Measurements from ENCODE around the gene GIMAP8.

GIMAP8 gene

GRCh38 chr7:150431839-150432658, 18.4 kb upstream of the GIMAP8 start:
- no peak for TF ChIP-seq CTCF (IDR thresholded peaks at IDR 0.05)

GRCh38 chr7:150432915-150433892, 17.2 kb upstream of the GIMAP8 start:
- DNase-seq (ENCODE audit: low spot score): peak; percentile 65
- no peak for TF ChIP-seq CTCF (IDR thresholded peaks at IDR 0.05)
- H3K27ac ChIP-seq: no peak overlapping the region
- H3K4me3 ChIP-seq: no peak overlapping the region

More at GRCh38 chr7:150431839-150432658, 18.4 kb upstream of the GIMAP8 start:
- H3K27ac ChIP-seq: no peak overlapping the region
- peak; percentile 36 for DNase-seq (ENCODE audit: low spot score)
- H3K4me3 ChIP-seq: no peak overlapping the region

GRCh38 chr7:150434240-150434639, 16.2 kb upstream of the GIMAP8 start:
- no peak overlapping the region for H3K27ac ChIP-seq
- TF ChIP-seq CTCF (IDR thresholded peaks at IDR 0.05): no peak
- peak; percentile 17 for DNase-seq (ENCODE audit: low spot score)
- H3K4me3 ChIP-seq: no peak overlapping the region

GRCh38 chr7:150435047-150435389, 15.4 kb upstream of the GIMAP8 start:
- Histone ChIP-seq H3K27ac (no peak overlapping the region), H3K4me3 (no peak overlapping the region)
- no peak for DNase-seq (ENCODE audit: low spot score)
- TF ChIP-seq CTCF (IDR thresholded peaks at IDR 0.05): no peak

GRCh38 chr7:150435390-150436073, 14.9 kb upstream of the GIMAP8 start:
- peak; percentile 31 for DNase-seq (ENCODE audit: low spot score)
- Histone ChIP-seq H3K4me3 (no peak overlapping the region), H3K27ac (peak overlapping the region in 1 of 2 donors; percentile 11)
- TF ChIP-seq CTCF (IDR thresholded peaks at IDR 0.05): no peak

GRCh38 chr7:150439967-150440366, 10.5 kb upstream of the GIMAP8 start:
- Histone ChIP-seq H3K27ac (no peak overlapping the region), H3K4me3 (no peak overlapping the region)
- DNase-seq (ENCODE audit: low spot score): no peak
- TF ChIP-seq CTCF (IDR thresholded peaks at IDR 0.05): no peak

All from coronary artery (tissue), 2 donors.